HepG2 (cell line): Measurements from ENCODE around the gene LRRC63. TPM values are rescaled to one million over a fixed set of nuclear protein-coding genes. Genes with fewer than 3 reads are reported as not detected.

Experiments used
- ATAC-seq: fragments of 200-7000 bp; cut with Tn5 transposase; 3 replicates; pipeline ENCODE4 v1.9.1; 2020; ENCODE audit warnings: mild to moderate bottlenecking, moderate library complexity
- BruUV-seq: library from RNA; stranded (reverse); fragments of 400-500 nt; replicated peaks from 2 replicates; lab custom pipeline; 2021; lab: Mats Ljungman, UMichigan
- CTCF ChIA-PET: fragments of 300-600 bp; formaldehyde crosslinking; extraction: SDS; loops from one replicate; lab custom pipeline; 2021; ENCODE audit warnings: low total read pairs, inconsistent platforms, low intra/inter-chr PET ratio; lab: Yijun Ruan, JAX
- POLR2A ChIA-PET: fragments of 350-600 bp; sonication (Branson Sonifier 250); formaldehyde crosslinking; loops from one replicate; lab custom pipeline; 2020; ENCODE audit warnings: antibody characterized with exemption, inconsistent platforms; lab: Yijun Ruan, JAX
- DNase-seq: peaks from one replicate; pipeline ENCODE4 v3.0.0-alpha.2; 2015; ENCODE audit warnings: low spot score
- FAIRE-seq: peaks from 3 replicates; lab custom pipeline; 2011; peaks lifted over from hg19 to GRCh38; lab: Jason Lieb, UNC
- H2AFZ ChIP-seq: one replicate; pipeline ENCODE4 v1.6.1; 2011; ENCODE audit warnings: low read length, inconsistent platforms
- H3K27ac ChIP-seq: fragments of 300-600 bp; 3 replicates; pipeline ENCODE4 v1.8.0; 2011; ENCODE audit warnings: mixed run types, mild to moderate bottlenecking, mixed read lengths, low read length, inconsistent platforms; ENCODE audit not compliant: insufficient read depth; ENCODE audit errors: extremely low read length
- H3K27me3 ChIP-seq, 2 experiments: fragments of 200-600 bp in 1 of 2; 2 replicates in 1 of 2; 3 replicates in 1 of 2; pipeline versions ENCODE4 v1.6.0 to v1.8.0; 2011; ENCODE audit warnings: low read length in 2 of 2, mild to moderate bottlenecking in 2 of 2, moderate library complexity in 2 of 2, inconsistent platforms in 1 of 2; ENCODE audit not compliant: insufficient read depth in 2 of 2, control insufficient read depth in 1 of 2
- H3K36me3 ChIP-seq, 2 experiments: fragments of 200-600 bp in 1 of 2; replicated peaks in 1 of 2; 2 replicates in 1 of 2; 3 replicates in 1 of 2; pipeline versions ENCODE4 v1.5.1 to v1.8.0; 2011; ENCODE audit warnings: low read length in 2 of 2, inconsistent platforms in 1 of 2; ENCODE audit not compliant: insufficient read depth in 2 of 2, control insufficient read depth in 1 of 2
- H3K4me1 ChIP-seq: 2 replicates; pipeline ENCODE4 v1.5.1; 2012; ENCODE audit warnings: low read length, inconsistent platforms; ENCODE audit not compliant: insufficient read depth
- H3K4me2 ChIP-seq: 2 replicates; pipeline ENCODE4 v1.6.0; 2011; ENCODE audit warnings: low read depth, low read length, inconsistent platforms
- H3K4me3 ChIP-seq, 3 experiments: fragments of 200-600 bp in 1 of 3; sonication (generic), shearing (Covaris generic) in 1 of 3; replicated peaks in 1 of 3; 2 replicates each; pipeline ENCODE4 v1.5.1; 2011 to 2016; ENCODE audit warnings: low read length in 3 of 3, inconsistent platforms in 2 of 3, low read depth in 2 of 3, mild to moderate bottlenecking in 2 of 3, control low read depth in 1 of 3, mixed read lengths in 1 of 3; ENCODE audit not compliant: insufficient read depth in 1 of 3
- H3K79me2 ChIP-seq: one replicate; pipeline ENCODE4 v1.6.1; 2011; ENCODE audit warnings: low read length, inconsistent platforms; ENCODE audit not compliant: insufficient read depth
- H3K9ac ChIP-seq: 2 replicates; pipeline ENCODE4 v1.6.0; 2011; ENCODE audit warnings: mild to moderate bottlenecking, low read depth, low read length, inconsistent platforms; ENCODE audit not compliant: insufficient read depth
- H3K9me3 ChIP-seq: 2 replicates; pipeline ENCODE4 v1.5.1; 2012; ENCODE audit warnings: mild to moderate bottlenecking, low read length
- H4K20me1 ChIP-seq: 2 replicates; pipeline ENCODE4 v1.6.0; 2011; ENCODE audit warnings: inconsistent platforms, mild to moderate bottlenecking, low read length, moderate library complexity; ENCODE audit not compliant: insufficient read depth
- ATF7 ChIP-seq, 2 experiments: fragments of 450-650 bp in 1 of 2; sonication (generic) in 1 of 2; formaldehyde crosslinking in 1 of 2; IDR thresholded peaks; 2 replicates each; pipeline versions ENCODE4 v1.4.0 to v1.6.1; 2016 to 2020; ENCODE audit warnings: antibody characterized with exemption in 1 of 2, mild to moderate bottlenecking in 1 of 2, missing genetic modification reagents in 1 of 2
- BATF2 ChIP-seq: sonication (generic); formaldehyde crosslinking; IDR thresholded peaks from 2 replicates; pipeline ENCODE4 v1.8.0; 2022; ENCODE audit warnings: mild to moderate bottlenecking, missing genetic modification reagents, moderate library complexity
- HNF4G ChIP-seq, 2 experiments: sonication (generic) in 1 of 2; formaldehyde crosslinking in 1 of 2; IDR thresholded peaks; 2 replicates each; pipeline versions ENCODE4 v1.4.0 to v1.6.1; 2011 to 2020; ENCODE audit warnings: borderline replicate concordance in 2 of 2, low read depth in 2 of 2, mild to moderate bottlenecking in 2 of 2, low read length in 1 of 2, missing genetic modification reagents in 1 of 2, moderate library complexity in 1 of 2
- KLF9 ChIP-seq: IDR thresholded peaks from 2 replicates; pipeline ENCODE4 v1.6.1; 2016; ENCODE audit warnings: low read depth
- MEF2D ChIP-seq: sonication (generic); formaldehyde crosslinking; IDR thresholded peaks from 2 replicates; pipeline ENCODE4 v1.5.1; 2020; ENCODE audit warnings: mild to moderate bottlenecking, missing genetic modification reagents
- NR3C1 ChIP-seq: sonication (generic); formaldehyde crosslinking; IDR thresholded peaks from 2 replicates; pipeline ENCODE4 v1.4.0; 2020; ENCODE audit warnings: missing genetic modification reagents
- ZMAT3 ChIP-seq: sonication (generic); formaldehyde crosslinking; conservative IDR thresholded peaks from 2 replicates; pipeline ENCODE4 v1.7.0; 2021; ENCODE audit warnings: missing genetic modification reagents
- ZNF138 ChIP-seq: sonication (generic); formaldehyde crosslinking; IDR thresholded peaks from 2 replicates; pipeline ENCODE4 v1.5.0; 2020; ENCODE audit warnings: mild to moderate bottlenecking, low read depth, missing genetic modification reagents
- ZNF501 ChIP-seq: sonication (generic); formaldehyde crosslinking; IDR thresholded peaks from 2 replicates; pipeline ENCODE4 v1.5.1; 2020; ENCODE audit warnings: mild to moderate bottlenecking, moderate library complexity, missing genetic modification reagents
- ZNF770 ChIP-seq: sonication (generic); formaldehyde crosslinking; IDR thresholded peaks from 2 replicates; pipeline ENCODE4 v1.5.0; 2020; ENCODE audit warnings: mild to moderate bottlenecking, missing genetic modification reagents
- WGBS: methylation state at CpG from one replicate; pipeline ENCODE4 v1.1.6; 2017; ENCODE audit warnings: low lambda C conversion rate; 5-methylcytosine and 5-hydroxymethylcytosine counted together
- in situ Hi-C: cut with HindIII; loops from 2 replicates; pipeline ENCODE4 v1.10.0; 2017; ENCODE audit warnings: low pct_unique_long_range_greater_than_20kb; ENCODE audit not compliant: extremely low pct_ligation_motif_present
- intact Hi-C: fragments of 100-400 bp; cut with micrococcal nuclease; formaldehyde crosslinking; loops from one replicate; pipeline ENCODE4 v1.10.0; 2022; ENCODE audit not compliant: unreplicated experiment
- polyA plus RNA-seq, 8 experiments: library from polyadenylated mRNA; depleted of rRNA in 3 of 8; stranded (reverse) in 7 of 8; unstranded in 1 of 8; fragments of >200 nt; fragmentation: Illumina TruSeq in 4 of 8; extraction: Trizol in 4 of 8; gene quantifications; 2 replicates each; pipeline versions ENCODE4 v1.2.1 to v1.2.3, GENCODE V29; 2011 to 2016; ENCODE audit warnings: low read depth in 4 of 8, missing spikeins in 1 of 8, mixed read lengths in 1 of 8; ENCODE audit not compliant: insufficient read depth in 1 of 8
- total RNA-seq, 5 experiments: library from RNA; depleted of rRNA; stranded (reverse); fragments of >200 nt; fragmentation: Illumina TruSeq; extraction: Trizol; gene quantifications; 2 replicates each; pipeline ENCODE4 v1.2.3, GENCODE V29; 2016; ENCODE audit warnings: low read depth in 1 of 5
- TF ChIP-seq, protein P1 (sequence below): sonication (generic); formaldehyde crosslinking; IDR thresholded peaks from 2 replicates; pipeline ENCODE4 v1.9.0; 2022; ENCODE audit warnings: missing genetic modification reagents, mild to moderate bottlenecking, borderline replicate concordance
- TF ChIP-seq, protein P2 (sequence below): sonication (generic); formaldehyde crosslinking; IDR thresholded peaks from 2 replicates; pipeline ENCODE4 v1.5.0; 2020; ENCODE audit warnings: missing genetic modification reagents

The LRRC63 gene
- total and polyA plus RNA-seq, 2 of the 13 experiments (the other 11 are each of a cell fraction or from before 2014, with no cell fraction given): not detected

- CTCF ChIA-PET: interaction anchor here (1.4 to 1.5 kb wide), 2 partner anchors 23 to 36 kb away, joined by 3 to 9 read pairs; no protein-coding TSS in a partner anchor
- H3K4me3 ChIP-seq: no peak overlapping the region
- no peaks in the 10 kb centered on the region for H4K20me1 ChIP-seq
- ATAC-seq (peak; percentile 55), FAIRE-seq (no peak), DNase-seq (no peak)
- no peak overlapping the region for H3K4me2 ChIP-seq
- H3K36me3 ChIP-seq: no peaks in the 10 kb centered on the region
- WGBS: 46% methylated on average over 15 of the region's 15 CpGs
- no peaks in the 10 kb centered on the region for H3K9me3 ChIP-seq
- H2AFZ ChIP-seq: no peak overlapping the region
- 0 out of 5 replicates have a peak, but pooled peaks cover 0 to 4% of the 10 kb centered on the region in 2 experiments for H3K27me3 ChIP-seq
- peaks cover 10% of the 10 kb centered on the region; the same call in 1 of the 2 replicates for H3K4me1 ChIP-seq
- no peak overlapping the region for H3K9ac ChIP-seq
- no peak overlapping the region for H3K27ac ChIP-seq
- no peaks in the 10 kb centered on the region for H3K79me2 ChIP-seq
- POLR2A ChIA-PET: no interaction called here
- BruUV-seq: no TSS peak
- intact Hi-C loops (no loop called here), in situ Hi-C loops (no loop called here)
- TF ChIP-seq ZNF501: no peak
- no peak for TF ChIP-seq ATF7 (IDR thresholded peaks at IDR 0.05)
- no peak for TF ChIP-seq ATF7 (CRISPR knock-in tag; IDR thresholded peaks at IDR 0.05)
- TF ChIP-seq, protein P1, sequence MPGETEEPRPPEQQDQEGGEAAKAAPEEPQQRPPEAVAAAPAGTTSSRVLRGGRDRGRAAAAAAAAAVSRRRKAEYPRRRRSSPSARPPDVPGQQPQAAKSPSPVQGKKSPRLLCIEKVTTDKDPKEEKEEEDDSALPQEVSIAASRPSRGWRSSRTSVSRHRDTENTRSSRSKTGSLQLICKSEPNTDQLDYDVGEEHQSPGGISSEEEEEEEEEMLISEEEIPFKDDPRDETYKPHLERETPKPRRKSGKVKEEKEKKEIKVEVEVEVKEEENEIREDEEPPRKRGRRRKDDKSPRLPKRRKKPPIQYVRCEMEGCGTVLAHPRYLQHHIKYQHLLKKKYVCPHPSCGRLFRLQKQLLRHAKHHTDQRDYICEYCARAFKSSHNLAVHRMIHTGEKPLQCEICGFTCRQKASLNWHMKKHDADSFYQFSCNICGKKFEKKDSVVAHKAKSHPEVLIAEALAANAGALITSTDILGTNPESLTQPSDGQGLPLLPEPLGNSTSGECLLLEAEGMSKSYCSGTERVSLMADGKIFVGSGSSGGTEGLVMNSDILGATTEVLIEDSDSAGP (CRISPR knock-in tag): no peak
- TF ChIP-seq BATF2 (CRISPR knock-in tag): no peak
- TF ChIP-seq ZNF138 (CRISPR knock-in tag): no peak
- TF ChIP-seq HNF4G (IDR thresholded peaks at IDR 0.05; ENCODE audit: borderline replicate concordance, low read depth, low read length): no peak
- no peak for TF ChIP-seq HNF4G (CRISPR knock-in tag; IDR thresholded peaks at IDR 0.05; ENCODE audit: borderline replicate concordance, low read depth)
- TF ChIP-seq KLF9 (CRISPR knock-in tag): no peak
- TF ChIP-seq, protein P2, sequence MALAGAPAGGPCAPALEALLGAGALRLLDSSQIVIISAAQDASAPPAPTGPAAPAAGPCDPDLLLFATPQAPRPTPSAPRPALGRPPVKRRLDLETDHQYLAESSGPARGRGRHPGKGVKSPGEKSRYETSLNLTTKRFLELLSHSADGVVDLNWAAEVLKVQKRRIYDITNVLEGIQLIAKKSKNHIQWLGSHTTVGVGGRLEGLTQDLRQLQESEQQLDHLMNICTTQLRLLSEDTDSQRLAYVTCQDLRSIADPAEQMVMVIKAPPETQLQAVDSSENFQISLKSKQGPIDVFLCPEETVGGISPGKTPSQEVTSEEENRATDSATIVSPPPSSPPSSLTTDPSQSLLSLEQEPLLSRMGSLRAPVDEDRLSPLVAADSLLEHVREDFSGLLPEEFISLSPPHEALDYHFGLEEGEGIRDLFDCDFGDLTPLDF (CRISPR knock-in tag): no peak
- no peak for TF ChIP-seq ZNF770 (CRISPR knock-in tag)
- TF ChIP-seq ZMAT3 (CRISPR knock-in tag): no peak
- TF ChIP-seq NR3C1 (CRISPR knock-in tag): no peak
- no peak for TF ChIP-seq MEF2D (CRISPR knock-in tag)
Observed at GRCh38 chr13:46183018-46183946, 28.4 kb upstream of the LRRC63 start.
